Suppressor macrophage treated with lipopolysaccharide for 4 hours (primary cell): ENCODE data around the gene TP53AIP1.

Source experiments
- DNase-seq: peaks from one replicate; pipeline ENCODE4 v3.0.0-alpha.2; 2020

The TP53AIP1 gene, protein sequence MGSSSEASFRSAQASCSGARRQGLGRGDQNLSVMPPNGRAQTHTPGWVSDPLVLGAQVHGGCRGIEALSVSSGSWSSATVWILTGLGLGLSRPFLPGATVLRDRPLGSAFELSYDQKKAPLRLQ

DNA sequence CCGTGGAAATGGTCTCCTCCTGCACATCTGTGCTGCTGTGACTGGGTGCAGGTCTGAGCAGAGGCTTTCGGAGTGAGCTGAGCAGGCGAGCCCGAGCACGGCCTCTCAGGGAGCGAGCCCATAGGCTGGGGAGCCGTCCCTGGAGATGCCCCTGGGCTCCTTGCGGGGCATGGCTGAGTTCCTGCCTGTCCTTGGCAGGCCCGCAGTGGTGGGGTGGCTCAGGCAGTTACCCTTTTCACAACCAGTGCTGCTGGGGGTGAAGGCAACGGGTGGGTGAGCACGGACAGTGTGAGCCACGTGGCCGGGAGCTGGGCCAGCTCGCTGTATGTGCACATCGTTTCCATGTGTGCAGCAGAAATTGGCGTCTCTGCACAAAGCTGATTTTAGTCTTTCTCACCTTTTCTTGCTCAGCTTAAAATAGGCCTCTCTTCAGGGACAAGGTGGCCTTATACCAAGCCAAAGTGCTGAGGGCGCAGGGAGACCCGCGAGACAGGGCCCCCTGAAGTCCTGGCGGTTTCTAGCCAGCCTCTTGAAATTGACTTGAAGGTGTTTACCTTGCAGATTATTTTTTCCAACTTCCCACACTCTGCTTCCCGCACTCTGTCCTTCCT lies at the start of gene TP53AIP1:
Gene TP53AIP1, minus strand, starts transcription at position 55 of the 611 bp plus-strand sequence. CDS start 5,053 bp downstream, outside the sequence.
- DNase-seq, result no peak

DNA sequence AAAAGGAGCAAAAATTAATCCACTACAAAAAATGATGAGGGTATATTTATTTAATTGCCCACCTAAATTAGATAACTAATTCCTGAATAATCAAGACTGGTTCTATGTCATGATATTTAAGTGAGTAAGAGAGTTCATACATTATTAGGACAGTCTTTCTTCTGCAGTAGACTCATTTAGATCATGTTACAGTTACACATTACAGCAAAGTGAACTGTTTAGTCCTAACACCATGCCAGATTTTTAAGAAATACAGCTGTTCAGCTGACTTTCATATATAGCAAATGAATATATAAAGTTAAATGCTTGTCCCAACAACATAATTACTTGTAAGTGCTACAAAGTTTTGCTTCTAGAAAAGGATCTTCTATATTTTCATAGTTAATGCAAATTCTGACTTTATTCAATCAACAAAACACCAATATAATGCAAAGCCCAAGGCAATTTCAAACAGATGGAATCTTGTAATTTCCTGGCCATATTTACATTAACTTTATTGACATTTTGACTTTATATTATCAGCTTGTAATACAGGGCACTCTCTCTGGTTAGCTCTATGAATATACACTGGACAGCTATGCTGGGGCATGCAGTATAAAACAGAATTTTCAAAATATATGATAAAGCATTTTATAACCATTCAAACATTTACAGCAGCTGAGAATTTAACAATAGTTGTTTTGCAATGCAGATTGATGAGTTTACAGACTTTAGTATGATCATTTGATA lies 45.7 kb upstream of the TP53AIP1 start:
- DNase-seq, result no peak

DNA sequence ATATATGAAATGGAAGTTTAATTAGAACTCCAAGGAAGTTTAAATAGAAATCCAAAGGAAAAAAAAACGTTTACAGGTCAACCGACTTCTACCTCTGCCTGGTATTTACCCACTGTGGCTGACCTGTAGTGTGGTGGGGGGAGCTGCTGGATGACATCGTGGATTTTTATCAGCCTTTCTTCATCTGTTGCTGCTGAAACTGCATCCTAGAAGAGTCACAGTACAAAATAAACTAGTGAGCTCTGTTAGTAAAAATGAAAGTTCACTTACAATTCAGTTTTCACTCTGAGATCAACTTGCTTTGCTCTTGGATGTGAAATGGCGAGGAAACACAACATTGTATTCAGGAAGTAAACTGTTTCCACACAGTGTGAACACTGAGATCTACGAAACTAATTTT lies 43.2 kb upstream of the TP53AIP1 start:
- DNase-seq, result no peak

DNA sequence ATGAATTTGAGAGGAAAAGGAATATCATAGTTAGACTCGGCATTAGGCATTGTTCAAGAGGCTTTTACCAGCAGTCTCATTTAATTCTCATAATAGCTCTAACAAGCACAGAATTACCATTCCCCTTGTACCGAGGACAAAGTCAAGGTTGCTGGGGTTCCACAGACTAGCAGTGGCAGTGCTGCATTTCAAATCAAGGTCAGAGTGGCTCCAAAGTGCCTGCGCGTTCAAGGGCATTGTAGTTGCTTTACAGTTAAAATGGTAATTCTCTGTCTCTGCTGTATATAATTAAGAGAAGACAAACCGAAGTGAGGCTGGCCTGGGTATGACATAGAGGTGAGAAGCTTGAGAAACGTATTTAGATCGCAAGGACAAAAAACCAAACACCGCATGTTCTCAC lies 40.4 kb upstream of the TP53AIP1 start:
- no peak for DNase-seq

DNA sequence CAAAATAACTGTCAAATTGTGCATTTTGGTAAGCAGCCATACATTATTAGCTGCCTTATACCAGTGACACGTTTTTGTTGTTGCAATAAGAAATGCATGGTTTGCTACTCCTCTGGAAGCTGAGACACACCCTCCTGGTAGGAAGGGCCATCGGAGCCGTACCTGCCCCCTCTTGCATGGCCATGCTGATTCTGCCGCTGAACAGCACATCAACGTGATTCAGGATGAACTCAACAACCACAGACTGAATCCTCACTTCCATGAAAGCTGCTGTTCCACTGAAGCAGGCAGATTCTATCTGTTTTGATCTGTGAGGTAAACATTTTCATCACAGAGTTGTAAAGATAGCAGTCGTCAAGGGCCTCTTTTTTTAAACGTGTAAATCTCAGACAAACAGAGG lies 38.6 kb upstream of the TP53AIP1 start:
- no peak for DNase-seq

DNA sequence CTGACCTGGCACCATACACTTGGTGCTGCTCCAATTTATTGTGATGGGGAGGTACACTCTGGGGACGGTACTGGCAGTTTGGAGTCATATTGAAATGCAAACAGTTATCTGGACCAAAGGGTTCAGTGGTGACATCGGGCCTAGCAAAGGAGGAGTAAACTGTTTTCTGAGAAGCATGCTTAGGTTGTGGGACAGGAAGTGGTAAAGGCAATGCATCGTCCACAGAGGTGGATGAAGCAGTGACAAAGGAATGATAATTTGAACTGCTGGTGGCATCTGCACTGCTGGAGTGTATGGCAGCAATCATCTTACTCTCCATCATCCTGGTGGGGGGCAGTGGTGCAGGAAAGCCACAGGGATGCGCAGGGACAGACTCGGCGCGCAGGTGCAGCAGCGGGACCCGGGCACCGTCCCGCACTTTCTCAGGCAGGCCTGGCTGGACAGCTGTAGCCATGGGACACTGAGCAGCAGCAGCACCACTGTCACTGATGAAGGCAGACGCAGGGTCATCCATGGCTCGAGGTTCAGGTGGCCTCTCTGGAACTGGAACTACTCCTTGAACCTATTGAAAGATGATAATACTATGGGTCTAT lies 28.0 kb upstream of the TP53AIP1 start:
- no peak for DNase-seq

DNA sequence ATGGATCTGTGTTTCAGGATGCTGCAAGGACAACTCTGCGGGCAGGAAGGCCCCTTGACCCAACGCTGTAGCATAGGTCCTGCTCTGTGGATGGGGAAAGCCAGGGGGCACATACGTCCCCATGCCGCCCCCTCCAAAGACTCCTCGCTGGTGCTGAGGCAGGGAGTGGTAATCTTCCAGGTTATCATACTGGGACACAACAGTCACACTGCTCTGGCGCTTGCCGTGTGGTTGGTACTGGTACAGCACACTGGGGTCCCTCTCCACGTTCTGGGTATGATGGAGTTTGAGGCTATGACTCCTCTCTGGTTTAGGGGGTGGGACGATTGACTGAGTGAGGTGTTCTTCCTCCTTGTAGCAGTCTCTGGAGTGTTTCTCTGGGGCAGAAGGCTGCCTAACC lies 26.2 kb upstream of the TP53AIP1 start:
- DNase-seq, result no peak

DNA sequence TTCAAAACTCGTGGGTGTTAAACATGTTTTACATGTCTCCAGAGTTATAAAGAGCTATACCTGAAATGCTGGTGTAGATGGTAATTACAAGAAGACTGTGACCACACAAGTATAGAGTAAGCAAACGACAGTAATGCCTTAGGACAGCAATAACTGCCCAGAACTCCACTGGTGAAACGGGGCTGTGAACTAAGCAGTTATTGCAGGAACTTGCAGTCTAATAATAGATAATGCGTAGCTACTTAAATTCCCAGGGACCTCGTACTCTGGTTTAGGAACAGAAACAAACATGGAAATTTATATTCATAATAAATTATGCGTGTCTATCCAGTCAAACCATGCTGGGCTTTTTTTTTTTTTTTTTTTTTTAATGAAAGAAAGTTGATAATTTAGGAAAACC lies 24.9 kb upstream of the TP53AIP1 start:
- no peak for DNase-seq

DNA sequence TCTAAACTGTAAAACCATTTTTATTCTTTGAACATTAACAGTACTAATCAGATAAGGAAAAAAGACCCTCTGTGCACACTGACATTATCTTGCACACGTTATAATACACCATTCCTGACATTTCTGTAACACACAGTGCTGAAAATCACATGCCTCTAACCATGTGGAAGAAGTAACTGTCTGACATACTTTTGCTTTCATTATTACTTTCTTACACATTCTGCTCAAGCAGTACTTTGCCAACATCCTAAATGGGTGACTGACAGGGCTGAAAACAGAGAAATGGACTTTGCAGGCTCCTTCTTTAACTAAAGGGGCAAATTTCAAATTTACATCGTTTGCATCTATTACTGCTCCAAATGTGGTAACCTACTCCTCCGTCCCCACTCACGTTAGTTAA lies 22.8 kb upstream of the TP53AIP1 start:
- peak; percentile 68 for DNase-seq

DNA sequence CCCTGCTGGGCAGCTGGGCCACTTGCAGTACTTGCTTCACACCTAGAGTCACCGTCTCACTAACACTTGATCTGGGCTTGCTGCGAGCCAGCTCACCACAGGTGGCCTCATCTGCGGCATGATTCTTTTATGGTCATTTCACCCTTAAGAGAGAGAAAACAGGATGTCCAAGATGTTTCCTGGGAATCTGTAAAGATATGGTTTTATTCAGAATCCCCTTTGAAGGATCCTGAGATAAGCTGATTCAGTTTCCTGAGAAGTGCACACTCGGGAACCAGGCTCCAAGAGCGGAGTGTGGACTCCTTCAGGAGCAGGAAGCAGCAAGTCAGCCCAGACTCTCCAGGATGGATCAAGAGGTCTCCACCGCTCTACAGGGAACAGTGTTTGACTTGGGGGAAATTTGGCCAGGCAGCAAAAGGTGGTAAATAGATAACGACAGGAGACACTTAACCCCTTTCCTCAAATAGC lies 21.8 kb upstream of the TP53AIP1 start:
- no peak for DNase-seq

DNA sequence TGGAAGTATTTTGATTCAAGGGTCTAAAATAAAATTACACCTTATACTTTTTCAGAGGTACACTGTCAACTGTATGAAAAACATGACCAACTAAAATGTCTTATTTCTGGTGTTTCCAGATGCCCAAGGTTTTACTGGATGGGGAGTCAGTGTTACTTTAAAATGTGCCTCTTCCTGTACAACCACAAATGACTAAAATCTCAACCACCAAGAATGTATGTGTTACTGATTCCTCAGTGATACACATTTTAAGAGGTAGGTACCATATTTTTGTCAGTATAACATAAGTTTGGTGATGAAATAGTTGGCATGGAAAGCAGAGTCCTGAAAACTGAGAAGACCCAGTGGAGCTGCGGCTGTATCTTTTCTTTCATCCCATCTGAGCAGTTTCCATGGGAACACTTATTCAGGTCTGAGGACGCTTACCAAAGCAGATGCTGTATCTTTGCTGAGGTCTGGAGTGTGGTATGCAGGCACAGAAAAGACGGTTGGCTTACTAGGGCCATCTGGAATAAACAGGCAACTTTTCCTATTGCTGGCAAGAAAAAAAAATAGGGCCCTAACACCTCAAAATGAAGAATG lies 21.2 kb upstream of the TP53AIP1 start:
- DNase-seq, result no peak

DNA sequence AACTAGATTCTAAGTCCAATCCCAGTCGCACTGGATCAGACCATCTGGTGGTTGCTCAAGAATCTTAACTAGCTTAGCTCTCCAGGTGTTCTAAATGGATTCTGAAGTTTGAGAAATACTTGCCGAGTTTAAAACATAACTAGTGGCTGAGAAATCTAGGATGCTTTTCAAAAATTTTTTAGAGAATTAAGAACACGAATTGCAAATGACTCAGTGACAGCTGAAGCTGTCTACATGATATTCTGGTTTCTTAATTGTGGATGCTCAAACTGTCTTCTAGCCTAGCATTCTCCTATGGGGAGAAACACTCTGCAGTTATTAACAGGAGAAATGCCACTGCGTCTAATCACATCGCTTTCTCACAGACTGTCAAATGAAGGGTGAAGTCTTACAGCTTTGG lies 20.2 kb upstream of the TP53AIP1 start:
- DNase-seq, result no peak

DNA sequence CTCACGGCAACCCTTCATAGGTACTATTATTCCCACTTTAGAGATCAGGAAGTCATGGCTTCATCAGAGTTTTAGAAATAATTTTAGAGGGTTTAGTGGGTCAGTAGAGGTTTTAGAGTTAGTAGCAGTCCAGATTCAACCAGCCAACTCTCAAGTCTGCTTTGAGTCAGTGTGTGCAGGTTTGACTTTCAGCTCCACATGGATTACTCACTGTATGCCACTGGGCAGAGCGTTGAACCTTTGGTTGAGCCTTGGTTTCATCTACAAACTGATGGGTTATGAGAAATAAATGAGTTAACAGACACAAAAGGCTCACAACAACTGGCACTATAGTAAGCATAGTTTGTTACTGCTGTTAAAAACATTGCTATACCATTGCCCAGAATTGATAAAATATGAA lies 19.0 kb upstream of the TP53AIP1 start:
- DNase-seq, result no peak

DNA sequence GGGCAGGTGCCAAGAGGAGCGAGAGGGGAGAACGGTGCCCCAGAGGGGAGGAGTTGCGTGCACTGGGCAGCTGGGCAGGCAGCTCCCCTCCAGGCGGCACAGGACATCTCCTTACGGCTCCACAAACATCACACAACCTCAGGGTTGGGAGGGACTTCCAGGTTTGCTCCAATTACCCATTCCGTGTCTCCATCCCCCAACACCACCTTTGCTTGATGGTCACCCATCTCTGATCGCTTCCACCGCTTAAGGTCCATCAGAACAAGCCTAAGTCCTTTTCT lies 14.5 kb upstream of the TP53AIP1 start:
- no peak for DNase-seq

DNA sequence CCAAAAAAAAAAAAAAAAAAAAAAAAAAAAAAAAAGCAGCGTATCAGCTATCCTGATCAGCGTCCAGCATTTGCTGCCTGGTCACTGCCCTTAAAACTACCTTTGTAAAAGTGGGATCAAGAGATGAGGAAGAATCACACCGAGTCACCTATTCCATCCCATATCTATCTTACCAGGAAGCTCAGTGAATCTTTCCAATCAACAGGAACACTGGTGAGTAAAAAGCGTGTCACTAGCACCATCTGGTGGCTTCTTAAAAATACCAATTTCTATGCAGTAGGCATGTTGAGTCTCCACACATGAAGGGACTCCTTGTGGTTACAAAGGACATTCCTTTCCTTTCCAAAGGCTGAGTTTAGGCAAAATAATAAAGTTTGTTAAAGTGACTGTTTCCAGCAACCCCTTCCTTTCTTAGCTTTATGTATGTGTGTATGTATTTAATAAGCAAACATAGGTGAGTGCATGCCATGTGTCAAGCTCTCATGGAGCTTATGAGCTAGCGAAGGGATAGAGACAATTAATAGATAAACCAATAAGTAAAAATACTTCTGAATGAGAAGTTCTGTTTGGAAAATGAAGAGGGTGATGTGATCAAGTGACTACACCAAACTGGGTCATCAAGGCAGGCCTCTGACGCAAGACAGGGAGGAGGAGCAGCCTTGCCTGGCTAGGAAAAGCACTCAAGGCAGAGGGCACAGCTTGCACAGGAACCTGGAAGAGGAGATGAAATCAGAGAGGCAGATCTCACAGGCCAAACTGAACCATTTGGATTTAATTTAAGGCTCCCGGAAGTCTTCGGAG lies 13.9 kb upstream of the TP53AIP1 start:
- peak; percentile 78 for DNase-seq

DNA sequence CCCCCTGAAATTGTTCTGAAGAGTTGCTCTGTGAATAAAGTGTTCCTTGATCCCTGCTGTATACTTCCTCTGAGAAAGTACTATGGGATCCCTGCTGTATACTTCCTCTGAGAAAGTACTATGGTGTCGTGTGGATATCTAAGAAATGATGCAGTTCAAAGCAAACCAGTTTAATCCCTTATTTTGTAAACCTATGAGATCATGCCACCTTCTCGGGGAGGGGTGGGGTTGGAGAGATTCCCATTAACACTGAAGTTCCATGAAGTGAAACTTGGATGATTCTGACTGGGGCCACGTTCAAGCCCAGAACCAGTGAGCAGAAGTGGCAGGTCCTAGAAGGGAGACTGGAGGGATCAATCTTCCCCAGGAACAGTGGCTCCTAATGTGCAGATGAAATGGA lies 13.0 kb upstream of the TP53AIP1 start:
- peak; percentile 70 for DNase-seq

DNA sequence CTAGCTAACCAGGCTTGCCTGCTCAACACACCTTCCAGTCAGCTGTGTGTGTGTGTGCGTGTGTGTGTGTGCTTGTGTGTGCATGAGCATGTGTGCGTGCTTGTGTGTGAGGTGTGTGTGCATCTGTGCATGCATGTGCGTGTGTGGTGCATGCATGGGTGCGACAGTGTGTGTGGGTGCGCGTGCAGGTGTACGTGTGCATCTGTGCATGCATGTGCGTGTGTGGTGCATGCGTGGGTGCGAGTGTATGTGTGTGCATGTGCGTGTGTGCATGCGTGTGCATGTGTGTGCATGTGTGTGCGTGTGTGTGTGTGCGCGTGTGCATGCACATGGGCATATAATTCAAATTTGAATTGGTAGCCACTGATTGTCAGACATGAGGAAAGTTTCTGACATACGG lies 10.5 kb upstream of the TP53AIP1 start:
- DNase-seq, result no peak

DNA sequence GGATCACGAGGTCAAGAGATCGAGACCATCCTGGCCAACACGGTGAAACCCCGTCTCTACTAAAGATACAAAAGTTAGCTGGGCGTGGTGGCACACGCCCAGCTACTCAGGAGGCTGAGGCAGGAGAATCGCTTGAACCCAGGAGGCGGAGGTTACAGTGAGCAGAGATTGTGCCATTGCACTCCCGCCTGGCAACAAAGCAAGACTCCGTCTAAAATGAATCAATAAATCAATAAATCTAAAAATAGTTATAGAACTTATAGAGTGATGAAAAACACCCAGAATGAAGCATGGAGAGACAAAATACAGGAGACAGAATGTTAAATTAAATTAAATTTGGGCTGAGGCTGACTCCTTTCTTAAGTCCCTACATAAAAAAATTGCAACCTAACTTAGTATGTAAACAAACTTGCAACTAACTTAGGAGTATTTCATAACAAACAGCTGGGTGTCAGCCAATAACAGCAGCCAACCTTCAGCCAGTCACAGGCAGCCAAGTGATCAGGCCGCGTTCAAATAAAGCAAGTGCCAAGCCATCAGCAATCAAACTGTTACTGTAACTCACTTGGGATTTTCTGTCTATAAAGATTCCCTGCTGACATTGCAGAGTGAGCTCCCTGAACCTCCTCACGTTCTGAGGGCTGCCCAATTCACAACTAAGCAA lies 7.3 kb upstream of the TP53AIP1 start:
- no peak for DNase-seq

DNA sequence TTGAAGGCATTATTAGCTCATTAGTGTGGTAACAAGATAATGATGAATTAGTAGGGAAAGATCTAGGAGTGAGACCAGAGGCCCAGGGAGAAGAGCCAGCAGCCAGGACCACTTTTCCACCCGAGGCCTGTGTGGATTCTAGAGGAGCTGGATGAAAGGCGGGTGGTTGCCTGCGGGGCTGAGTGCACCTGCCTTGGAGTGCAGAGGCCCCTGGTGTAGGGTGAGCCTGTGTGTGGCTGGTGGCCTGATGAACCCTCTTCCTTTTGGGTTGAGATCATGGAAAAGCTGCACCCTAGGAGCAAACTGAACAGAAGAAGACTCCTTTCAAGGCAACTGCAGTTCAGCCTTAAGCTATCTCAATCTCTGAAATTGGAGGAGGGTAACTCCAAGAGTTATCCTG lies 5.9 kb upstream of the TP53AIP1 start:
- no peak for DNase-seq

DNA sequence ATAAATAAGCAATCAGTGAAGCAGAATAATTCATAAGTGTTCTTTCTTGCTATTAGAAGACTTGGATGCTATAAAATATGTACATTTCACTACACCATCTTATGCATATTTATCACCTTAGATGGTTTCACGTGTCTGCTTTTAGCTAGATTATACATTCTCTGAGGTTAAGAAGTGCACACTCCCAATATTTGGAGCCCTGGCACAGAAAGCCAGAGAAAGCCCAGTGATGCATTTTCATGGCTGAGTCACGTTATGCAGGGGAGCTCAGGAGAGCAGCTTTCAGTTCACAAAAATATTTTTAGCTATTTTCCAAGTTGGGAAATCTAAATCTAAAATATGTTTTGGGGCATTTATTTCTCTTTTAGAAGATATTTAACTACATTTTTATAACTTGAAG lies 5.1 kb upstream of the TP53AIP1 start:
- DNase-seq, result no peak

DNA sequence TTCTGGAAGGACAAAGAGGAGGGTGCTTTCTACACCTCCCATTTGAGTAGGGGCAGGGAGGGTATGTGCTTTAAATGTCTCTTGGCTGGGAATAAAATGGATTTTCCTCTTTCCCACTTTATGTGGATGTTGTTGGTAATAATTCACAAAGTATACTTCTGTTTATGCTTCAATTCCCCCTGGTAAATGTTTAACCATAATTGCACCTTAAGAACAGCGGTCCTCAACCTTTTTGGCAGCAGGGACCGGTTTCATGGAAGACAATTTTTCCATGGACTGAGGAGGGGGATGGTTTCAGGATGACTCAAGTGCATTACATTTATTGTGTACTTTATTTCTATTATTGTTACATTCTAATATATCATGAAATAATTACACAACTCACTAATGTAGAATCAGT lies 4.0 kb upstream of the TP53AIP1 start:
- no peak for DNase-seq

DNA sequence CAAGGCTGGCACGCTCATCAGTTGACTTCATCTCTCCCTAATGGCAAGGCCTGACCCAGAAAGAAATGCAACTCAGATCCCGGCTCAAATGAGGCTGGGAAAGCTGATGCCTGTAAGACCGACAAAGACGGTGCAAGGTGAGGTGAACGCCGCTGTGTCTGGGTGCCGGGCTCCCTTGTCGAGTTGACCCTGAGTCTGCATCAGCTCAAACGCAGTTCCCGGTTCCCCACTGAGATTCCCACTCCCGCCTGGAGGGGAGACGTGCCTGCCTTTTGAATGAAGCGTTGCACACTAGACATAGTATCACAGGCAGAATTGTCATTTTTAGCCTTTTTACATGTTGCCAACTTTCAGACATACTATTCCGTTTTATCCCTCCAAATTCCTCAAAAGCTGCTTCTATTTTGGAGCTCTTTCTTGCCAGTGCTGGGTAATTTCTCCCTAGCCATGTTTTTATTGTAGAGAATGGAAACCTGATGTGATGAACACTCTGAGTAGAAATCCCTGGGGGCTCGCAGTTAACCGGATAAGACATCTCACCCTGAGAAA lies 831 bp upstream of the TP53AIP1 start:
- no peak for DNase-seq
